ENCODE measurements around the gene DHRS3.
"Not testable (repeated sequence)": the region's sequence is repeated elsewhere in the genome, so short reads cannot be mapped to it uniquely, and the experiment has no call there.

Gene DHRS3

GRCh38 chr1:12536023-12536639 lies 81.9 kb downstream of the DHRS3 start:
- no peak for DNase-seq

GRCh38 chr1:12532405-12533315 lies 85.3 kb downstream of the DHRS3 start:
- no peak for DNase-seq

- DNase-seq = no peak
These were observed 86.9 kb downstream of the DHRS3 start for GRCh38 chr1:12531179-12531499.

DNA sequence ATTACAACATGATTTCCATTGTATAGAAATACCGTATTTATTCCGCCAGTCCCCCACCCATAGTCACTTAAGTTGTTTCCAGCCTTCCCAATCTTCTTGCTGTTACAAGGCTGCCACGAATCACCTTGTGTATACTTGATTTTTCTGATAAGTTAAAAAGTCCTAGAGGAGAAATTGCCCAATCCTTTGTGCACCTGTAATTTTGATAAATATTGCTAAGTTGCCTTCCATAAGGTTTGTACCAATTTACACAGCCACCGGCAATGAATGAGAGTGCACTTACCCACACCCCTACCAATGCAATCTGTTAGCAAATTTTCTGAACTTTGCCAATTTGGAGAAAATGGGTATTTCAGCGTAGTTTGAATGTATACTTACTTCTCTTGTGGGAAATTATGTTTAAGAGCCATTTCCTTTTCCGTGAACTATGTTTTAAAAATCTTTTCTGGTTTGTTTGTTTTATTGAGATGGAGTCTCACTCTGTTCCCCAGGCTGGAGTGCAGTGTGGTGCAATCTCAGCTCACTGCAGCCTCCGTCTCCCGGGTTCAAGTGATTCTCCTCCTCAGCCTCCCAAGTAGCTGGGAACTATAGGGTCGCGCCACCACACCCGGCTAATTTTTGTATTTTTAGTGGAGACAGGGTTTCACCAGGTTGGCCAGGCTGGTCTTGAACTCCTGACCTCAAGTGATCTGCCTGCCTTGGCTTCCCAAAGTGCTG lies 87.4 kb downstream of the DHRS3 start:
- no peak for DNase-seq

- no peak for DNase-seq
These were observed 88.3 kb downstream of the DHRS3 start for GRCh38 chr1:12529640-12530174.

GRCh38 chr1:12528021-12528852 lies 89.8 kb downstream of the DHRS3 start:
- no peak for DNase-seq

GRCh38 chr1:12527564-12527963 lies 90.4 kb downstream of the DHRS3 start:
- no peak for DNase-seq

GRCh38 chr1:12525311-12526181 lies 92.5 kb downstream of the DHRS3 start:
- no peak for DNase-seq

GRCh38 chr1:12524266-12524665 lies 93.7 kb downstream of the DHRS3 start:
- no peak for DNase-seq

DNA sequence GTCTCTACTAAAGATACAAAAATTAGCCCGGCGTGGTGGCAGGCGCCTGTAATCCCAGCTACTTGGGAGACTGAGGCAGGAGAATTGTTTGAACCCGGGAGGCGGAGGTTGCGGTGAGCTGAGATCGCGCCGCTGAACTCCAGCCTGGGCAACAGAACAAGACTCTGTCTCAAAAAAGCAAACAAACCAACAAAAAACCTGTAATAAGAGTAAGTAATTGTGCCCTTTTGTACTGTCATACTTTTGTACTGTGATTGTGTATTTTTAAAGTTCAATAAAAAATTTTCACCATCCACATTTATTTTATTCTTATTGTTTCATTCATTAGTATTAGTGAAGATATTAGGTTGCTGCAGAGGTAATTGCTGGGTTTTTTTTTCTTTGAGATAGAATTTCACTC lies 95.2 kb downstream of the DHRS3 start:
- DNase-seq = not testable (repeated sequence)

DNA sequence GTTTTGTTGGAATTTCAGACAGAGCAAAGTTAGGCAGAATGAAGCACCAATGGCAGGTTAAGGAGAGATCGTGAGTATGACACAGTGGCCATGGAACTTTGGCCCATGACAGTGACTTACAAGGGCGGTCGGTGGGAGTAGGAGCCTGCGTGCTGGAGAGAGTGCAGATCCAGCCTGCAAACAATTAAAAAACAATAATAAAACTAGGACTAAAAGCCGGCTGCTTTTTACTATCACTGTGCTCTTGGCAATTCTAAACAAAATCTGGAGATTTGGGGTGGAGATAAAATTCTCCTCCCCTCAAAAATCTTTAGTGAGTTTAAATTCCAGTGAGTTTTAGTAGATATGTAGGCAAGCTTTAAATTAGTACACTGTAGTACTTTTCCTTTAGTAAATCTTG lies 96.9 kb downstream of the DHRS3 start:
- no peak for DNase-seq

GRCh38 chr1:12519693-12520364 lies 98.2 kb downstream of the DHRS3 start:
- no peak for DNase-seq

DNA sequence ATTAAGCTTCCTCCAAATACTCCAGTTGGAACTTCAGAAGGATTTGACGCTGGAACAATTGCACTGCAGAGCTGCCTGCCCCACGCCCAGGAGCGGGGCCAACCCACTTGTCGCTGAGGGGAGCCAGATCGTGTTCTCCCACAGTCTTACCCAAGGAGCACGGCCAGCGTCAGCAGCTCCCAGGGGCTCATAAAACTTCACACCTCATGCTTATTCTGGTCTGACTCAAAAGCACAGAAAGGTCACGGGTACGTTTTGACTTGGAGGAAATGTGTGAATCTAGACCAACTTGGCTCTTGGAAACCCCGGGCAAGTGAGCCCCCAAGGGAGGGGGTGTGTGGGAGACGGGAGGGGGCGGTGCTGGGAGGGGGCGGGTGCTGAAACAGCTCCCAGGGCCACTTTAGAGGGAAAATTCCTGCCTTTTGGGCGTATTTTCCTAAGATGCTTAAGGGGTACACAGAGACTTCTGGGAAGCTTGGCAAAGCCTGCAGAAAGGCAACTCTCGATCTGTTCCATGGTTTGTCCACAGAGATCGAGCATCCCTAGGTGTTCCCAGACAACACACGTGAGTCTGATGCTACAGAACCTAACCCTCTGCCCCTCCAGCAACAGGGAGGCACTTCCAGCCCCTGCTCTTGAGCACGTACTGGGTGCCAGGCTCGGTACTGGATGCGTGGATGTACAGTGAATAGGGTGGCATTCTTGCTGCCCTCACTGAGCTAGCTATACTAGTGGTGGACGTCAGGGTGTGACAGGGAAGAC lies 98.9 kb downstream of the DHRS3 start:
- DNase-seq = no peak
